ENCODE measurements around the gene MPV17L2. TPM values are rescaled to one million over a fixed set of nuclear protein-coding genes. Genes with fewer than 3 reads are reported as not detected.

Gene MPV17L2
- total RNA-seq, 2 donors from 2014 or later: 3.8 TPM

- no peaks in the 10 kb centered on the region for H3K9me3 ChIP-seq (ENCODE audit: control insufficient read depth, low read length, poor library complexity, severe bottlenecking)
- DNase-seq (no peak), ATAC-seq (no peak)
- Mint-ChIP-seq H3K4me3 (no peak overlapping the region), H3K27ac (no peak overlapping the region), H3K36me3 (ENCODE audit: low read depth) (no peaks in the 10 kb centered on the region), H3K27me3 (peaks cover 40% of the 10 kb centered on the region), H3K4me1 (peaks cover 17% of the 10 kb centered on the region)
Measured at GRCh38 chr19:18219911-18220631, 27.1 kb downstream of the MPV17L2 start.

DNA sequence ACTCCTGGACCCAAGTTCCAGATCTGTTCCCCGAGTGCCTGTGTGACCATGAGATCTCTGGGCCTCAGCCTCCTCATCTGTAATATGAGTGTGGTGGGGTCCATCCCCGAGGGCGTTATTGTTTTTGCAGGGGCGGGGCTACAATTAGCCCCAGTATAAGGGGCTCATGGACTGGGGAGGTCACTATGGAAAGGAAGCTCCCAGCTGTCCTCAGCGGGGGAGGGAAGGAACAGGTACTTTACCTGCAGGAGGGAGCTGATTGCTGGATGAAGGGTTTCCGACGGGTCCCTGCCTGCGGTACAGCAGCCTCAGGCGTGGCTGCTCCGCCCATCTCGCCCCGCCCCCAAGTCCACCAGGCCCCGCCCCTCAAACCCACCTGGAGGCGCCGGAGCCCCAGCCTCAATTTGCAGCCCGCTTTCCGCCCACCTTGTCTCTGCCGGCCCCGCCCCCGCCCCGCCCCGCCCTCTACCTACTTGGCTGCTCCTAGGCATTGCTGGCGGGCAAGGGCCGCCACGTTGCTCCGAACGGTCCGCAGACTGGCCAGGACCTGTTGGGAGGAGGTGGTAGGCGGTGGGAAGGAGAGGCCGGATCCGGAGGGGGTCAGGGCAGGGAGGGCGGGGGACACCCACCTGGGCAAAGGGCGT, 27.7 kb downstream of the MPV17L2 start:
- H3K4me1 Mint-ChIP-seq: peaks cover 15% of the 10 kb centered on the region
- no peak overlapping the region for H3K27ac Mint-ChIP-seq
- no peaks in the 10 kb centered on the region for H3K36me3 Mint-ChIP-seq (ENCODE audit: low read depth)
- DNase-seq (no peak), ATAC-seq (no peak)
- no peaks in the 10 kb centered on the region for H3K9me3 ChIP-seq (ENCODE audit: control insufficient read depth, low read length, poor library complexity, severe bottlenecking)
- H3K27me3 Mint-ChIP-seq: peaks cover 46% of the 10 kb centered on the region
- H3K4me3 Mint-ChIP-seq: peak overlapping the region; percentile 31

GRCh38 chr19:18221815-18222725, 29.1 kb downstream of the MPV17L2 start:
- H3K36me3 Mint-ChIP-seq (ENCODE audit: low read depth): no peaks in the 10 kb centered on the region
- H3K27ac Mint-ChIP-seq: no peak overlapping the region
- DNase-seq (no peak), ATAC-seq (no peak)
- H3K4me3 Mint-ChIP-seq: no peak overlapping the region
- H3K4me1 Mint-ChIP-seq: peaks cover 19% of the 10 kb centered on the region
- H3K9me3 ChIP-seq (ENCODE audit: control insufficient read depth, low read length, poor library complexity, severe bottlenecking): no peaks in the 10 kb centered on the region
- peaks cover 56% of the 10 kb centered on the region for H3K27me3 Mint-ChIP-seq

DNA sequence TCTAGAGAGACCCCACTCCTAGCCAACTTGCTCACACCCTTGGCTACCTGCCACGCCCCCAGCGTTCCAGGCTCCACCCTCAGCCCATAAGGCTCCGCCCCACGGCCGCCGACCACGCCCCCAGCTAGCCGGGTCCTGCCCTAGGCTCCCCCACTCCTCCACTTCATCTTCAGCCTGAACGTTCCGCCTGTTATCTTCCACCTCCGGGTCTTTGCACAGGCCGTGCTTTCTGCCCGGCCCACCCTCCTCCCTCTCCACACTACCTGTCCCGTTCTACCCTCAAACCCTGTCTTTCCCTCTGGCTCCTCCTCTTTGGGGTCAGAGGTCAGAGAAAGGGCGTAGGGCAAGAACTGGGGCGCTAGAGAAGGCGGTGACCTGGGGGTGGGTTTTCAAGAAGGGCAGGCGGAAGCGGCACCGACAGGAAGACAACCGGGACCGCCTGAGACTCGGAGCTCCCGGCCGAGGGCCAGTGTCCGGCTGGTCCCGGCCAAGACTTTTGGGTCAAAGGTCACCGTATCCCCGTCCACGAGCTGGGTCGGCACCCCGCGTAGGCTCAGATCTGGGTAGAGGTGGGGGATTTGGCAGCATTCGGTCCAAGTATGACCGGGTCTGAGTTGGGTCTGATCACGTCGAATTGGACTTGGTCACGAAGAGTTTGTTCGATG, 31.0 kb downstream of the MPV17L2 start:
- Mint-ChIP-seq H3K4me1 (peaks cover 19% of the 10 kb centered on the region), H3K27ac (peak overlapping the region; percentile 85), H3K4me3 (peak overlapping the region; percentile 91), H3K36me3 (ENCODE audit: low read depth) (no peaks in the 10 kb centered on the region), H3K27me3 (peaks cover 67% of the 10 kb centered on the region)
- DNase-seq (peak in 1 of 3 donors; percentile 19), ATAC-seq (peak; percentile 17)
- H3K9me3 ChIP-seq (ENCODE audit: control insufficient read depth, low read length, poor library complexity, severe bottlenecking): no peaks in the 10 kb centered on the region

GRCh38 chr19:18224525-18225354, 31.7 kb downstream of the MPV17L2 start:
- peaks cover under 1% of the 10 kb centered on the region for H3K36me3 Mint-ChIP-seq (ENCODE audit: low read depth)
- H3K4me3 Mint-ChIP-seq: peak overlapping the region; percentile 91
- peak overlapping the region; percentile 85 for H3K27ac Mint-ChIP-seq
- H3K9me3 ChIP-seq (ENCODE audit: control insufficient read depth, low read length, poor library complexity, severe bottlenecking): no peaks in the 10 kb centered on the region
- peaks cover 18% of the 10 kb centered on the region for H3K4me1 Mint-ChIP-seq
- H3K27me3 Mint-ChIP-seq: peaks cover 69% of the 10 kb centered on the region
- ATAC-seq: peak; percentile 97
- peak; percentile 60 to 77 (median 62) for DNase-seq

GRCh38 chr19:18225355-18225701, 32.3 kb downstream of the MPV17L2 start:
- ATAC-seq: no peak

DNA sequence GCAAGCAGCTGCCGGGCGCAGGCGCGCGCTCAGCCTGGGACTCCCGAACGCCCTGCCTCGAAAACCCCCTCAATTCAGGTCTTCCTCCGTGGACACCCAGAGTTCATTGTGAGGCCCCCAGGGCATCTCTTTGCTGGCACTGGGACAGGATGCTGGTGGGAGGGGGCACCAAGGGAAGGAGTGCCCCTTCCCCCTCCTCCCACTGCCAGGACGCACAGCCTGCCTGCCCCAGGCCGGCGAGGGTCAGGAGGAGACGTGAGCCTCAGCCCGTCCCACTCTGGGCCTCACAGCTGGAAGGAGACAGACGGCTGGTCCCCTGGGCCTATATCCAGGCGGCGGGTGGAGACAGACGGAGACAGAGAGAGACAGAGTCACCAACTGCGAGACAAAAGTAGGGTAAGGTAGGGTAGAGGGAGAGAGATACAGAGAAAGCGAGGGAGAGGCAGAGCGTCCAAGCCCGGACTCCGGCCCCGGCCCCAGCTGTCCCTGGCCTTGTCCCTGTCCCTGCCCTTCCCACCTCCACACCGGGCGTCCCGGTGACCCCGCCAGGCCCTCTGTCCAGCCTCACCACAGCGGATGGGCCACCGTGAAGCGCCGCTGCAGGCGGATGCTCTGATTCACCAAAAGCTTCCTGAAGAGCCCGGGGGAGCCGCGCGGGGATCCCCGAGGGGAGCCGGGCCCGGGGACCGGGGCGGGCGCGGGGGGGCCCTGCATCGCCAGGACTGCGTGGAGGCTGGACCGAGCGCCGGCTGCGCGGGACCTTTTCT, 32.9 kb downstream of the MPV17L2 start, which contains the start of gene PDE4C:
Gene PDE4C, minus strand, starts transcription at position 737 of the 767 bp plus-strand sequence. Its CDS starts 23 bp downstream, at position 714.
- Mint-ChIP-seq H3K27me3 (peaks cover 70% of the 10 kb centered on the region), H3K4me1 (peaks cover 15% of the 10 kb centered on the region)
- ATAC-seq: no peak

More at GRCh38 chr19:18225355-18225701, 32.3 kb downstream of the MPV17L2 start:
- Mint-ChIP-seq H3K27ac (no peak overlapping the region), H3K27me3 (peaks cover 69% of the 10 kb centered on the region), H3K36me3 (ENCODE audit: low read depth) (peaks cover 3% of the 10 kb centered on the region), H3K4me1 (peaks cover 15% of the 10 kb centered on the region), H3K4me3 (peak overlapping the region; percentile 91)
- H3K9me3 ChIP-seq (ENCODE audit: control insufficient read depth, low read length, poor library complexity, severe bottlenecking): no peaks in the 10 kb centered on the region
- no peak for DNase-seq

DNA sequence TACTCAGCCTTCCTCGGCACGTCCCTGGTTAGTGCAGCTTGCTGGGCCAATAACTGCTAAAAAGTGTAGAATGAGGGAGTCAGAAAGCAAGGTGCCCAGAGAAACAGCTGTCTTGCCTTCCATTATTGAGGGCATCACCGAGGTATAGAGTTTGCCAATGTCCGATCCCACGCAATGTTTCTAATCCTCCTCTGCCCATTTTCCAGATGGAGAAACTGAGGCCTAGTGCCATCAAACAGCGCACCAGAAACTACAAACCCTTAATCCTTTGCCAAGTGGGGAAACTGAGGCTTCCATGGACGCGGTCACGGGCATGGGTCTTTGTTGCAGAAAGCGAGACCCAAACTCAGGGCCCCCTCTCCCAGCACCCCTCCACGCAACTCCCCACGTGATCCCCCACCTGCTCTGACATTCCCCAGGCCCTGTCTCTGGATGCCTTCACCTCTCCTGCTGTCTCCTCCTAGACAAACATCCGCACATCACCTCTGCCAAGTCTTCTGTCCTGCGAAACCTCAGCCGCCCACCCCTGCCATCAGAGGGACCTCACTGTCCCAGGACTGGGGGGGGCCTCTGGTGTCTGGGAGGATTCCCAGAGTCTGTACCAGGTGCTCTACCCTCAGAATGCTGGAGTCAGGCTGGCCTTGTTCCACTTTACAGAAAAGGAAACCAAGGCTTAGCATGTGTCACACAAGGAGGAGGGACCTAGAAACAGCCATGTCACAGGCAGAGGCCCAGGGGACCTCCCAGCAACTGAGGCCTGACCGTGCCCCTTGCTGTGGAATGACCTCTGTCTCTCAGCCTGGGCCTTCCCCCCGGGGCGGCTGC, 34.1 kb downstream of the MPV17L2 start:
- Mint-ChIP-seq H3K4me1 (peaks cover 15% of the 10 kb centered on the region), H3K4me3 (peak overlapping the region; percentile 28), H3K27me3 (peaks cover 74% of the 10 kb centered on the region), H3K27ac (no peak overlapping the region), H3K36me3 (ENCODE audit: low read depth) (peaks cover 4% of the 10 kb centered on the region)
- no peaks in the 10 kb centered on the region for H3K9me3 ChIP-seq (ENCODE audit: control insufficient read depth, low read length, poor library complexity, severe bottlenecking)
- ATAC-seq (no peak), DNase-seq (no peak)

More for the DNA sequence above, 32.9 kb downstream of the MPV17L2 start, which contains the start of gene PDE4C:
- no peak for DNase-seq
- Mint-ChIP-seq H3K27ac (no peak within 1 kb of the TSS), H3K36me3 (ENCODE audit: low read depth) (peaks cover 3% of the 10 kb centered on the region), H3K4me3 (peak within 1 kb of the TSS; percentile 91)
- H3K9me3 ChIP-seq (ENCODE audit: control insufficient read depth, low read length, poor library complexity, severe bottlenecking): no peaks in the 10 kb centered on the region

DNA sequence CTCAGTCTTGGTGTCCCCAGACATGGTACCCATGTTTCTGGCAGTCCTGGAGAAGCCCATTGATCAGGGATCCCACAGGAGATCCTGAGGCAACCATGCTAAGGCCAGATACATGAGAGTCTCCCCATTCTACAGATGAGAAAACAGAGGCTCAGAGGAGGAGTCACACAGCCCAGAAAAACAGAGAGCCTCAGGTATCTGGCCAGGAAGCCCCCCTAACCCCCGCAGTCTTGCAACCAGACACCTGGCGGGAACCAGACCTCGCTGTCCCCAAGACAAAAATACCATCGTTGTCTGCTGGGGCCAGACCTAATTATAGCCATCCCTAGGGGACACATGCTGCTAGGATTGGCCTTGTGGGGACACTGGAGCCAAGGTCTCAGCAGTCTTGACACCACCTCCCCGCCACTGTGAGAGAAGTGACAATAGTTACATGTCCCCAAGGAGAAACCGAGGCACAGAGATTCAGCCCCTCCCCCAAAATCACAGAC, 34.8 kb downstream of the MPV17L2 start:
- DNase-seq (no peak), ATAC-seq (no peak)
- H3K36me3 Mint-ChIP-seq (ENCODE audit: low read depth): peaks cover 5% of the 10 kb centered on the region
- no peak overlapping the region for H3K27ac Mint-ChIP-seq
- no peaks in the 10 kb centered on the region for H3K9me3 ChIP-seq (ENCODE audit: control insufficient read depth, low read length, poor library complexity, severe bottlenecking)
- H3K4me1 Mint-ChIP-seq: peaks cover 15% of the 10 kb centered on the region
- peaks cover 78% of the 10 kb centered on the region for H3K27me3 Mint-ChIP-seq
- no peak overlapping the region for H3K4me3 Mint-ChIP-seq

DNA sequence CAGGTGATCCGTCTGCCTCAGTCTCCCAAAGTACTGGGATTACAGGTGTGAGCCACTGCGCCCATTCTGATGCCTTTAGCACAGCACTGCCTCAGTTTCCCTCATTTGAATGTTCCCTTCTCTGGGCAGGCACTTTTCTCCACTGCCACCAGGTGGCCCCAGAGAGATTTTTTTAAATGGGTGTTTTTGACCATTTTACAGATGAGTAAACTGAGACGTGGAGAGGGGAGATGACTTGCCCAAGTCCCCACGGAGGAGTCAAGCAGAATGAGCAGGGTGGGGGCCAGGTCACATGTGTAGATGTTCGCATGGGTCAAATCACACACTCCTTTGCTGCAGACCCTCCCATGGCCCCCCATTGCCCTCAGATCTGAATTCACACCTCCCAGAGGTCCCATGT, 36.5 kb downstream of the MPV17L2 start:
- peaks cover 7% of the 10 kb centered on the region for H3K4me1 Mint-ChIP-seq
- ATAC-seq (no peak), DNase-seq (no peak)
- no peak overlapping the region for H3K27ac Mint-ChIP-seq
- H3K36me3 Mint-ChIP-seq (ENCODE audit: low read depth): peaks cover 5% of the 10 kb centered on the region
- peaks cover 66% of the 10 kb centered on the region for H3K27me3 Mint-ChIP-seq
- H3K4me3 Mint-ChIP-seq: no peak overlapping the region
- H3K9me3 ChIP-seq (ENCODE audit: control insufficient read depth, low read length, poor library complexity, severe bottlenecking): no peaks in the 10 kb centered on the region

DNA sequence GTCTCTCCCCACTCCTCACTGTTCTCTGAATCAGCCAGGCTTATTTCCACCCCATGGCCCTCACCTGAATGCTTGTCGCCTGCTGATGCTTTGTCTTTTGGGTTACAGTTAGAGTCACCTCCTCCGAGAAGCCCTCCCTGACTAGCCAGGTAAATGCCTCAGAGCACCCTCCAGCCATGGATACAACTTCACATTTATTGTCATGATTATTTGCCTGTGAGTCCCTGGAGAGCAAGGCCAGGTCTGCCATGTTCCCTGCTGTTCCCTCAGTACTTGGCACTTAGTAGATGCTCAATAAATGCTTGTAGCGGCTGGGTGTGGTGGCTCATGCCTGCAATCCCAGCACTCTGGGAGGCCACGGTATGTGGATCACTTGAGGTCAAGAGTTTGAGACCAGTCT, 36.9 kb downstream of the MPV17L2 start:
- ATAC-seq (no peak), DNase-seq (no peak)
- H3K27me3 Mint-ChIP-seq: peaks cover 66% of the 10 kb centered on the region

More for the DNA sequence above, 36.9 kb downstream of the MPV17L2 start:
- no peaks in the 10 kb centered on the region for H3K9me3 ChIP-seq (ENCODE audit: control insufficient read depth, low read length, poor library complexity, severe bottlenecking)
- no peak overlapping the region for H3K4me3 Mint-ChIP-seq
- H3K36me3 Mint-ChIP-seq (ENCODE audit: low read depth): peaks cover 5% of the 10 kb centered on the region
- no peak overlapping the region for H3K27ac Mint-ChIP-seq
- H3K4me1 Mint-ChIP-seq: peaks cover 4% of the 10 kb centered on the region
